ENCODE measurements around the gene DUSP16.

The DUSP16 gene

DNA sequence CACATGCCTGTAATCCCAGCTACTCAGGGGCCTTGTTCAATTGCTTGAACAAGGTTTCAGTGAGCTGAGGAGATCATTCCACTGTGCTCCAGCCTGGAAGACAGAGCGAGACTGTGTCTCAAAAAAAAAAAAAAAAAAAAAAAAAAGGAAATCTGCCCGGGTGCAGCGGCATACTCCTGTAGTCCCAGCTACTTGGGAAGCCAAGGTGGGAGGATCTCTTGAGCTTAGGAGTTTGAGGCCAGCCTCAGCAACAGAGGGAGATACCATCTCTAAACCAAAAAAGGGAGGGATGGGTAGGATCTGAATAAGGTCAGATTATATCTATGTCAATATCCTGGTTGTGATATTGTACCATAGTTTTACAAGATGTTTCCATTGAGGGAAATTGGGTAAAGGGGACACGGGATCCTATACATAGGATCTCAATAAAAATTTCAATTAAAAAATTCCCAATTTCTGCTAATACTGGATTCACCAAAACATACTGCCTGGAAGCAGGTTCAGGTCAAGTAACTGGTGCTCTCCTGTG is 129.4 kb downstream of the DUSP16 start:
- no peak for DNase-seq

DNA sequence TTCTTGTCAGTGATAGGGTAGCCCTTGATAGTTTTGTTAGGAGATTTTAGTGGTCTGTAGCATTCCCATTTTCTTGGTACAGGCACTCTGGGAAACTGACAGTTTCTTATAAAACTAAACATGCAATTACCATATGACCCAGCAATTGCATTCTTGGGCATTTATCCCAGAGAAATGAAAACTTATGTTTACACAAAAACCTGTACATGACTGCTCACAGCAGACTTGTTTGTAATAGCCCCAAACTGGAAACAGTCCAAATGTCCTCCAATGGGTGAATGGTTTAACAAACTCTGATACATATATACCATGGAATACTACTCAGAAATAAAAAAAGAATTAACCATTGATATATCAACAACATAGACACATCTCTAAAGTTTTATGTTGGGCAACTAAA is 130.3 kb downstream of the DUSP16 start:
- DNase-seq = peak; percentile 84

DNA sequence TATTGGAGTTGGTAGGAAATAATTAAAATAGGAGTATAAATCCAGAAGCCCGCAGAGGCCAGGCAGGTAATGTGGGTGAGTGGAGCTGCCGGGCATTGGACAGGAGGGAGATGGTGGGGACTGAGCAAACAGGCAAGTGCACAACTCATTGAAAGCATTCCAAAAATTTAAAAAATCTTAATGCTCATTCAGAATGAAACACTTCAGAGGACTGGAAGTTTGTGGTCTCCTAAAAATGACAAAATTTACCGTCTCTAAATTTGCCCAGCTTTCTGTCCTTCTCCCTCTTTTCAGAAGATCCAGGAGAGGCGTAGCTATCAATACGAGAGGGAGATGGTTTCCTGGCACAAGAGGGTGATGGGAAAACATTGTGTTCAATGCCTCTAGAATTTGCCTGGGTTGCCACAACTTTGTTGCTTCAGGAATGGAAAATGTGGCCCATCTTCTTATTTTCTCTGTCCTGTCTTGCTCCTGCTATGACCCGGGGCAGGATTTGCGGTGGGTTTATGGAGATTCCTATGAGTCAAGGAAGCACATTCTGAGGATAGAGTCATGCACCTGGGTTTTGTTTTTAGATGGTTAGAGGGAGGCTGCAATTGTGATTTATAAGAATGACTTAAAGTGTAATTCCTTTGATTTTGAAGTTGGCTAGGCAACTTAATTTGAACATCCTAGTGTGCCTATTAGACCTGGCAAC is 133.6 kb downstream of the DUSP16 start:
- DNase-seq = no peak

DNA sequence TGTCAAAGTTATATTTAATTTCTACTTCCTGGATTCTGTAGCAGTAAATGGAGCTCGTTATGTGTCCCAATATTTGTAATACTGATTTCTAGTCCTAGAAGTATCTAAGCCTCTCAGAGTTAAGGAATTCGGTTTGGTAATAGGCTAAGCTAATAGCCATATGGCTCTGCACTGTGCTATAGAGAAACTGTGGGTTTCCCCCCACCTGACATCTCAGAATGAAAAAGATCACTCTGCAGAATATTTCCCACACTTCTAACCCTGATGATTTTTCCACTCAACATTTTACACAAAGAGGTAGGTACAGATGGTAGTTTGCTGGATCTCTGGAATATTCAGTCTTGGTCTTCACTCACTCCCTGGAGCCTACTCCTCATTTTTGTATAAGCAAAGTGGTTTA is 134.6 kb downstream of the DUSP16 start:
- no peak for DNase-seq

DNA sequence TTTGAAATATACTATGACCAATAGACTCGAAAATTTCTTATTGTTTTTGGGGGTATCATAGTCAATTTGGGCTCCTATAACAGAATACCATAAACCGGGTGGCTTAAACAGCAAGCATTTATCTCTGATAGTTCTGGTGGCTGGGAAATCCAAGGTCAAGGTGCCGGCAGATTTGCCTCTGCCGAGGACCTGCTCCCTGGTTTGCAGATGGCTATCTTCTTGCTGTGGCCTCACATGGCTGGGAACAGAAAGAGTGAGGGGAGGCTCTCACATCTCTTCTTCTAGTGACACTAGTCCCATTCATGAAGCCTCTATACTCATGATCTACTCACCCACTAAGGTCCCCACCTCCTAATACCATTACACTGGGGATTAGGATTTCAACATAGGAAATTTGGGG is 135.1 kb downstream of the DUSP16 start:
- no peak for DNase-seq

DNA sequence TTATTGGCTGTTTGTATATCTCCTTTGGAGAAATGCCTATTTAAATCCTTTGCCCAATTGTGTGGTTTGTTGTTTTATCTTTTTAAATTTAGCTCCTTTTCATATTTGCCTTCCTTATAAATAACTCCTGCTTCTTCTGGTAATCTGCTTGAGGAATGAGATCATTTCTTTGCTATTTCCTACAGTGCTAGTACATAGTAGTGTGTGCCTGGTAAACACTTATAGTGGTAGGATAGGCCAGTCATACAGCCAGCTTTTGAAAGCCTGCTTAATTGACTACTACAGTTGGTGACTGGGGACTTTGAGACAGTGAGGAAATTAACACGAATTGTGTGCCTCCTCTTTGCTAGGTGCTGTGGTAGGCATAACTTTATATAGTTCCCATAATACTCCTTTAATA is 137.0 kb downstream of the DUSP16 start:
- DNase-seq = peak; percentile 39

DNA sequence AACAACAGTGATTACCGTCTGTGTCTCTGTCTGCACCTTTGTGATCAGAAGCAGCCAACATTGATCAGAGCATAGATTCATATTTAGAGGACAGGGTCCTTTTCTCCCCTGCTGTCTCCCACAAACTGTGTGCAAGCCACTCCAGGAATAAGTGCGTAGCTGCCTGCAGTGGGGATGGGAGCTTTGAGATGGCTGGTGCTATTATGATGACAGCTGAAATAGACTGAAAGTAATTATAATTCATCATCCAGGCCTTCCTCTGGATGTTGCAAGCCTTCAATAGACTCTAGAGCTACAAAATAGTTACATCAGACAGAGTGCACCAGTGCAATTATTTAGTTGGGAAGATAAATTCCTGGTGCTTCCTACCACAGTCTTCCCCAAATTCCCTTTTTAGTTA is 137.7 kb downstream of the DUSP16 start:
- peak; percentile 36 for DNase-seq

Data from fibroblast of skin of right quadriceps (primary cell).